Caki2 (cell line): ENCODE measurements around the gene EEF1AKMT3. TPM values are rescaled to one million over a fixed set of nuclear protein-coding genes. Genes with fewer than 3 reads are reported as not detected.

Source experiments
- DNase-seq: peaks from one replicate; pipeline ENCODE4 v3.0.0-alpha.2; 2015; ENCODE audit warnings: low read depth
- in situ Hi-C: cut with HindIII; loops from 2 replicates; pipeline ENCODE4 v1.10.0; 2016; ENCODE audit warnings: low sequenced_read_pairs, low pct_unique_long_range_greater_than_20kb, mixed read lengths
- total RNA-seq: library from RNA; depleted of rRNA; stranded (reverse); fragments of >200 nt; shearing (Covaris generic); gene quantifications from 2 replicates; pipeline ENCODE4 v1.2.3, GENCODE V29; 2014; ENCODE audit warnings: low replicate concordance

Gene EEF1AKMT3
- total RNA-seq, 1 experiment from 2014 or later, result 10.5 TPM

DNA sequence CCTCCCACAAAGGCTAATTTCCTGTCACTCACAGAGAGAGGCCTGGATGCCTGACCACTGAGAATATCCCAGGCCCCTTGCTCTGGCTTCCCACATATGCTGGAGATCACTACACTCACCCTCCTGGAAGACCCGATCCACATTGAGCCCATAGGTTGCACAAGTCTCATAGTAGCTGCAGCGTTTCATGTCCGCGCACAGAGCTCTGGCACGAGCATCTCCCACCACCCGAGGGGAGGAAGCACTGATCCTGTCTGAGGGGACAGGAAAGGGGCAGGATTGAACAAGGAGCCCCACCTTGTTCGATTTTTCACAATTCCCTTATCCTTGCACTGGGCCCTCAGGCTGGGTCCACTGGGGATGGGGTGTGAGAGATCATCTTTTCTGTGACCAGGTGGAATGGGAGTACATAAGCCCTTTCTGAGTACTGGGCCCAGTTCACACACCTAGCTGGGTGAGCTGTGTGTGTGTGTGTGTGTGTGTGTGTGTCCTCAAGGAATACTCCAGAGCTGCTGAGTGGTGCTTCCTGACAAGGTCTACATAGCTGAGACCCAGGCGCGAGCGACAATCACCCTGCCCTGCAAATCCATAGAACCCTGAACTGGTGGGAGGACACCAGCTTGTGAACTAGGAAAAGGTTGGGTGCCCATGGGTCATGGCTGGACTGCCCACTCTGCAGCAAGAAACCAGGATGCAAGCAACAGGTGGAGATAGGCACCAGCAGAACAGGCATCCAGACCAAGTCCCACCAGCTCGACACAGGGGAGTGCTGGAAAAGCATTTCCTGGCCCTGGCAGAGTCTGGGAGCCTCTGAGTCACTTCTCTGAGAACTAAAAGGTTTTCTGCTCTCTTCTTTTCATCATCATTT is 39.5 kb upstream of the EEF1AKMT3 start:
- in situ Hi-C loops, result no loop called here
- no peak for DNase-seq

DNA sequence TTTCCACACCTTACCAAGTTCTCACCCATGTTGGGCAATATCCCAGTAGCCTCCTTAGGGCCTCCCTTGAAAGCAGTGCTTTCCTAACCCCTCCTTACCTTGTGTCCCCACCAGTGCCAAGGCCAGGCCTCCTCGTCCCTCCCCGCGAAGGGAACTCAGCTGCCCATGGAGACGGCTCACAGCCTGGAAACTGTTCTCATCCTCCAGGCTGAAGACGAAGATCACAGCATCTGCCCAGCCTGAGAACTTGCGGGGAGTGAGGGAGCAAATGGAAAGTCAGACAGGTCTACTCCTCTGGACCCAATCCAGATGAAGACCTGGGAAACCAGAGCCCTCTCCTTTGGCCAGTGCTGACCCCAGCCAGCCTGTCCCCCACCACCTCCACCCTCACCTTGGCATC is 38.5 kb upstream of the EEF1AKMT3 start:
- in situ Hi-C loops, result no loop called here
- DNase-seq, result no peak

- in situ Hi-C loops, result no loop called here
Observed at GRCh38 chr12:57734591-57734990, 37.8 kb upstream of the EEF1AKMT3 start.

DNA sequence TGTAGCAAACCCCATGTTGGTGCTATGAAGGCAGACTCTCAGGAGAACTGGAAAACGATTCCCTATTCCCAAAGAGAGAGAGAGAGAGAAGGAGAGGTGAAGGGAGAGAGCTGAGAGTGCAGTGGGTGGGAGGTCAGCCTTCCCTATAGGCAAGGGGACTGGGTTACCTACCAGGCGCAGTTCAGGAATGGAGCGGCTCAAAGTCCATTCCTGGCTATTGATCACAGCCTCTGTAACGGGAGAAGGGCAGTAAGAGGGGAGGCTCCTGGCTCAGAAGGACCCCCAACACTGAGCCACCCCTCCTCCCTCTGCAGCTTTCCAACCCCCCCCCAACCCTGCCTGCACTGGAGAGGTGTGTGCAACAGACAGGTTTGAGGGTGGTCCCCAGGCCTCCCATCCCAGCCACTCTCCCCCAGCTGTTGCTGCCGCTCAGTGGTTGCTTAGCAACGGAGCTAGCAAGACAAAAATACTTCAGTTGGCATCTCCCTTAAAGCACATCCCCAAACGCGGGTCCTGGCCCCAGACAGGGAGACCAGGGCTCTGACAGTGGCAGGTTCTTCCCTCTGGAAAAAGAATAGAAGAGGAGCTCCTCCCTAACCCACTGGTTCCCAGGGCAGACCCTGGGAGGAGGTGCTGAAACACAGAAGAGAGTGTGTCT is 37.1 kb upstream of the EEF1AKMT3 start:
- in situ Hi-C loops, result no loop called here
- no peak for DNase-seq

More at GRCh38 chr12:57734591-57734990, 37.8 kb upstream of the EEF1AKMT3 start:
- DNase-seq, result no peak

- in situ Hi-C loops, result no loop called here
- peak; percentile 28 for DNase-seq
Observed at GRCh38 chr12:57735952-57736740, 36.3 kb upstream of the EEF1AKMT3 start.

GRCh38 chr12:57736741-57737466 is 35.5 kb upstream of the EEF1AKMT3 start:
- in situ Hi-C loops, result no loop called here

DNA sequence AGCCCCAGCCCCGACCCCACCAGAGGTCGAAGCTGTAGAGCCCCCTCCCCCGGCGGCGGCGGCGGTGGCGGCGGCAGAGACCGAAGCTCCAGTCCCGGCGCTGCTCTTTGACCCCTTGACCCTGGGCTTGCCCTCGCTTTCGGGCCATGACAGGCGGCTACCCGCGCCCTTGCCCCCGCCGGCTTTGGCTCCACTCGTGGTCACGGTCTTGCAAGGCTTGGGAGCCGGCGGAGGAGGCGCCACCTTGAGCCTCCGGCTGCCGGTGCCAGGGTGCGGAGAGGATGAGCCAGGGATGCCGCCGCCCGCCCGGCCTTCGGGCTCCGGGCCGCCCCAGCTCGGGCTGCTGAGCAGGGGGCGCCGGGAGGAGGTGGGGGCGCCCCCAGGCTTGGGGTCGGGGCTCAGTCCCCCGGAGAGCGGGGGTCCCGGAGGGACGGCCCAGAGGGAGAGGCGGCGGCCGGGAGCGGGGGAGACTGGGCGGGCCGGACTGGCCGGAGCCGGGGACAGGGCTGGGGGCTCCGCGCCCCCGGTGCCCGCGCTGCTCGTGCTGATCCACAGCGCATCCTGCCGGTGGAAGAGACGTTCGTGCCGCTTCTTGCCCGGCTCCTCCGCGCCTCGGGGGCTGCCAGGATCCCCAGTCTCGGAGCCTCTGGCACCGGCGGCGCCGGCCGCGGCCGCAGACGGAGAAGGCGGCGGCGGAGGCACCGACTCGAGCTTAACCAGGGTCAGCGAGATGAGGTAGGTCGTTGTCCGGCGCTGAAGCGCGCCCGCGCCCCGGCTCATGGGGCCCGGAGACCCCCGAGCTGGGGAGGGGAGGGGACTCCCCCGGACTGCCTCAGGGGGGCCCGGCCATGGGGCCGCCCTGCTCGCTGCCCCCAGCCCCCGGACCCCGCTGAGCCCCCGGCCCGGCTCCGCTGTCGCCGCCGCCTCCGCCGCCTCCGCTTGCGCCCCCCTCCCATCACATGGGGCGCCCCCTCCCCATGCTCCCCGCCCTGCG is 34.6 kb upstream of the EEF1AKMT3 start:
- in situ Hi-C loops, result no loop called here
- no peak for DNase-seq

More at GRCh38 chr12:57736741-57737466, 35.5 kb upstream of the EEF1AKMT3 start:
- no peak for DNase-seq

DNA sequence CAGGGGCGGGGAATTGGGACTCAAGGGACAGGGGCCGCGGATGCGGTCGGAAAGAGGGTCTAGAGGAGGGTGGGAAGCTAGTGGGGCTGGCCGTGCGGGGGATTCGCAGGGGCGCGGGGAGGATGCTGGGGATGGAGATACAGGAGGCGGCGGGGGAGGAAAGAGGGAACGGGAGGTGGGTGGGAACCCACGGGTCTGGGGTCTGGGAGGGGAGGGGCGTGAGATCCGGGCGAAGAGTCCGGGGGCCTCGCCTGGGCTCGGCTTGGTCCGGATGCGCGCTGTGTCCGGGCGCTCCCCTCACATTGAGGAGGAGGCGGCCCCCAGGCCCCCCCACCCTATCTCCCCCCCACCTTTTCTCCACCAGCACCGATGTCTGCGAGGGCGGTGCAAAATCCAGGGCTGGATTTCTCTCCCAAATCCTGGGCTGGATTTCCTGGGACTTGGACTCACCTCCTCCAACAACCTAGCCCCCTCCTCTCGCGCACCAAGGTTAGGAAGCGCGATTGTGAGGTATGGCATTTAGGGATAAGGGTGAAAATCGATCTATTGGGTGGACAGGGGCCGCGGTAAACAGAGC is 33.7 kb upstream of the EEF1AKMT3 start, which contains the start of gene AGAP2:
Gene AGAP2, minus strand, starts transcription at position 82 of the 577 bp plus-strand sequence. CDS start 496 bp downstream, outside the sequence.
- DNase-seq, result no peak
- in situ Hi-C loops, result no loop called here

DNA sequence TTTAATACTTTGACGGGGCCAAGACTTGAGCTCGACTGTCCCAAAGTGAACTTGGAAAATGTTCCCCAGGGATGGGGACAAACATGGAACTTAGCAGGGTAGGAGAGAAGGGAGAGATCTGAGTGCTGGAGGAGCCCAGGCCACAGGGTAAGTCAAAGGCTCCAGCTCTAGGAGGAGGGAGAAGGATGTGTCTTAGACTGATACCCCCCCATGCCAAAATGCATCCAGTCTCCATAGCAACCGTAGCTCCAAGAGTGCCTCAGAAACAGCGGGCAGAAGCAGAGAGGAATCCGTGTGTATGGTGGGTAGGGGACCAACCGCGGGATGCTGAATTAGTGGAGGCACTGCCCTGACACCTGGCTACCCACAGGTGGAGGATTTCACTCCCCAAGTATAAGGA is 33.0 kb upstream of the EEF1AKMT3 start:
- in situ Hi-C loops, result no loop called here
- DNase-seq, result no peak

DNA sequence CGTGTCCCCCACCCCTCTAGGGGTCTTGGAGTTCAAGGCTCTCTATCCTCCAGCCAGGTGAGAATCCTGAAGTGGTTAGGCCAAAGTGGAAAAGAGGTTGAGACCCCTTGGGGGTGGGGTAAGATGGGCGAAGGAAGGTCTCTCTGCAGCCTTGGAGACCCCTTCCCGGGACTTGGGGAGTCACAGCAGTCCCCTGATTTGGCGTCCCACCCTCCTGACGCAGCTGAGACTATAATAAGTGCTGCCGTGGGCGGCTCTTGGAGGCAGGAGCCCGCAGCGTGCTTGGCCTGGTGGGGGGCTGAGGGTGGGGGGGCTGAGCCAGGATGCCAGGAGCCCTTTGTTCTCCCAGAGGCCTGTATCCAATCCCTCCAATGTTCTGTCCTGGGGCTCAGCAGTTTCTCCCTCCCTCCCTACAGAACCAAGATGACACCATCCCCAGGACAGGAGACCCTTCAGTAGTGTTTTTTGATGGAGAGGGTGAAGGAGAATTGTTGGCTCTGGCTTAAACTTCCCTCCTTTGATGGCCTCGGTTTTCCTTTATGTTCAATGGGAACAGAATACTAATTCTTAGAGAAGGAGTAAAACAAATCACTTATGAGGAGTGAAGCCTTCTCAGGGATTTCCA is 32.4 kb upstream of the EEF1AKMT3 start:
- no peak for DNase-seq
- in situ Hi-C loops, result no loop called here

GRCh38 chr12:57740656-57741412 is 31.6 kb upstream of the EEF1AKMT3 start:
- in situ Hi-C loops, result no loop called here
- no peak for DNase-seq

DNA sequence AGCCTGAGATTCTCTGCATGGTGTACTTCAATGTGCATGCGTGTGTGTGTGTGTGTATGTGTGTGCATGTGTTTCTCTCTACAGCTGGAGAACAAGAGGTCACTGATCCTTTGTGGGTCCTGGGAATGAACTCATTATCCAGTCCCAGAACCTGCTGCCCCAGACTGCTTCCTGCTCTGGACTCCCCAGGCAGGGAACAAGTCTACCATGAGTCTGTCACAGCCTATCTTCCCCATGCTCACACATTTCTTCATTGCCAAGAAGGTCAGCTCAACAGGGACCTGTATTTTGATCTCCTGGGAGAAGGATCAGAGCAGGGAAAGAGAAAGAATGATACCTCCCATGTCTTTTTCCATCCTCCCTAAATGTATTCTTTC is 31.0 kb upstream of the EEF1AKMT3 start:
- in situ Hi-C loops, result no loop called here
- no peak for DNase-seq

DNA sequence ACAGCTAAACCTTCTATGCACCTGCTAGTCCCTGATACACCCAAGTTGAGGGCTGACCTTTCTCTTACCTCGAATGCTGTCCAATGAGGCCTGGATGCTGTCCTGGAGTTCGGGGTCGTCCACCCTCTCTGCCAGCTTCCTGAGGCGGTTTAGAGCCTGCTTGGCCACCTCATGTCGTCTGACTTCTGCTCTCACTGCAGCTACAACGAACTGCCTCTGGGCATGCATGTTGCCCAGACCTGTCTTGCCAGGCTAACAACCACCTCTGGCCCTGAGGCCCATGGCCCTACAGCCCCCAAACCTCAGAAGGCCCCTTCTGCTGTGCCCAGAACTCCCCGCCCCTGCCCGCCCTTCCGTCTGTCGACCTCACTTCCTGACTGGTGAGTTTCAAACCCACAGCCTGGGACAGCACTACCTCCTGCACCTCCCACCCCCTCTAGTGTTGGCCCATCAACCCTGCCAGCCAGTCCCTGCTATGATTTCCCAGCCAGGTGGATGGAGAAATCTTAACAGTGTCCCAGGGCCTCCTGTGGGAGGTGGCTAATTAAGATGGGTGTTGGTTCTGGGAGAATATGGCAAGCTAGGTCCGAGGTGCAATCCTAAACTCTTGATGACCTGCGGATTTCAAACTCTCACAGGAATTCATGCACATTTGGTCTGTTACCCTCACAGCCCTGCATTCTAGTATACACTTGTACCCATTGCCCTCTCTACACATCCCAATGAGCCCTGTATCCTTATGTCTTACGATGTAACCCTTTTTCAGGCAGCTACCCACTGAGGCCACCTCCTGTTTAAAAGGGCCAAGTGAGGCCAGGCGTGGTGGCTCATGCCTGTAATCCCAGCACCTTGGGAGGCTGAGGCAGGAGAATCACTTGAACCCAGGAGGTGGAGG is 30.3 kb upstream of the EEF1AKMT3 start:
- in situ Hi-C loops, result no loop called here
- DNase-seq, result no peak

DNA sequence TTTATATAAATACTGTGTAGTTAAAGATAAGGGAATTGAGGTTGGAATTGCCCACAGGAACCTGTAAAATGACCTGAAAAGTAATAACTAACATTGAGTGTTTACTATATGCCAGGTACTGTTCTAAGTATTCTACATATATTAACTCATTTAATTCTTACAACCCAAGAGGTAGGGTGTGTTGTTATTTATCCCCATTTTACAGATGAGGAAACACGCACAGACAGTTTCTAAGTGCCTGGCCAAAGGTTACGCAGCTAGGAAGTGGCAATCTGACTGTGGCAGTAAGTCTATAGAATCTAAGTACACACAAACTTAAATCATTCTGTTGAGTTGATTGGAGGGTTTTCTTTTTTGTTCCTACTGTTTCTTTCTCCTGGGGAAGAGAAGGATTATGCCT is 28.6 kb upstream of the EEF1AKMT3 start:
- in situ Hi-C loops, result no loop called here
- no peak for DNase-seq
